ENCODE measurements around the gene WDR31.

DNA sequence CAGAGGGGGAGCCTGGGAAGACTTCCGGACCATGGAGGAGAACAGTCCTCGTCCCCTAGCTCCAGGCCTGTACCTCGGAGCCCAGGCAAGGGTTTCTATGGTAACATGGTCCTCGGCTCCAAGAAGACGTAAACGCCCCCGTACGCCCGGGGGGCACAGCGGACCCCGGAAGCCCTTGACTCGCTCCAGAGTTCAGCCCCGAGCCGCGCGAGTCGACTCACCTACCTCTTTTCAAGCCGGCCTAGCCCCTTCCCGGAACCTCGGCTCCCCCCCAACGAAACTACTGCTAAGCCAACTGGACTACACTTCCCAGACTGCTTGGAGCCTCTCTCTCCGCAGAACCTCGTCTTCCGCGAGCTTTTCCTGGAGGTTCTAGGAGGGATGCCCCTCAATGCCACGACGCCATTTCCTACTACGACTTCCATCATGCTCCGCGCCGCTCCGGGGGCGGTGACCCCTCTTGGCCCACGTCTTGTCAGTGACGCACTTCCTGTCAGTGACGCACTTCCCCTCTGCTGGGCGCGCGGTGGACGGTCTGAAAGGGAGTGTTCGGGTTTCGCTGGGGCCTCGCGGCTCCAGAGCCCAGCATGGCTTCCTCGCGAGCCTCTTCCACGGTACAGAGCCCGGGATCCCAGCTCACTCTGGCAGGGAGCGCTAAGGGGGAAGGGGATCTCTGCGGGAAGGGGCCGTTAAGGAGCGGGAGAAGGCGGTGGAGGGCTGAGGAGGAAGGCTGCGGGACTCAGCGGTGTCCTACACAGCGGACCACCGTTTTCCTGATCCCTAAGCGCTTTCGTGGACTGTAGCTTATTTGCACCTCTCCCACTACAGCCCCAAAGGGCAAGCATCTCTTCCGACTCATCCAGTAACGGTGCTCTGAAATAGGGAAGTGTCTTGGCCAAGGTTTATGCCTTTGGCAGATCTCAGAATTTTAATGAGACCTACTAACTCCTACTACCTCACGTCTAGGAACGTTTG is 64.6 kb downstream of the WDR31 start, which contains the start of the genes CDC26 and PRPF4:
- TF ChIP-seq, protein P1, sequence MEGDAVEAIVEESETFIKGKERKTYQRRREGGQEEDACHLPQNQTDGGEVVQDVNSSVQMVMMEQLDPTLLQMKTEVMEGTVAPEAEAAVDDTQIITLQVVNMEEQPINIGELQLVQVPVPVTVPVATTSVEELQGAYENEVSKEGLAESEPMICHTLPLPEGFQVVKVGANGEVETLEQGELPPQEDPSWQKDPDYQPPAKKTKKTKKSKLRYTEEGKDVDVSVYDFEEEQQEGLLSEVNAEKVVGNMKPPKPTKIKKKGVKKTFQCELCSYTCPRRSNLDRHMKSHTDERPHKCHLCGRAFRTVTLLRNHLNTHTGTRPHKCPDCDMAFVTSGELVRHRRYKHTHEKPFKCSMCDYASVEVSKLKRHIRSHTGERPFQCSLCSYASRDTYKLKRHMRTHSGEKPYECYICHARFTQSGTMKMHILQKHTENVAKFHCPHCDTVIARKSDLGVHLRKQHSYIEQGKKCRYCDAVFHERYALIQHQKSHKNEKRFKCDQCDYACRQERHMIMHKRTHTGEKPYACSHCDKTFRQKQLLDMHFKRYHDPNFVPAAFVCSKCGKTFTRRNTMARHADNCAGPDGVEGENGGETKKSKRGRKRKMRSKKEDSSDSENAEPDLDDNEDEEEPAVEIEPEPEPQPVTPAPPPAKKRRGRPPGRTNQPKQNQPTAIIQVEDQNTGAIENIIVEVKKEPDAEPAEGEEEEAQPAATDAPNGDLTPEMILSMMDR (conservative IDR thresholded peaks at IDR 0.05; ENCODE audit: low read depth, low read length), result no peak
- TF ChIP-seq EZH2 (IDR thresholded peaks at IDR 0.05; ENCODE audit: low read length, unreplicated experiment), result no peak
- TF ChIP-seq EZH2phosphoT487 (IDR thresholded peaks at IDR 0.05; ENCODE audit: borderline replicate concordance, low read length), result no peak
